GM19397 (cell line): ENCODE measurements around the gene GNB1L.
"Not testable (repeated sequence)": the region's sequence is repeated elsewhere in the genome, so short reads cannot be mapped to it uniquely, and the experiment has no call there.

Experiments
- ATAC-seq: cut with Tn5 transposase; IDR thresholded peaks from one replicate; pipeline ENCODE4 v1.9.1; 2021; ENCODE audit warnings: mild to moderate bottlenecking, moderate library complexity; ENCODE audit not compliant: unreplicated experiment

GNB1L gene

DNA sequence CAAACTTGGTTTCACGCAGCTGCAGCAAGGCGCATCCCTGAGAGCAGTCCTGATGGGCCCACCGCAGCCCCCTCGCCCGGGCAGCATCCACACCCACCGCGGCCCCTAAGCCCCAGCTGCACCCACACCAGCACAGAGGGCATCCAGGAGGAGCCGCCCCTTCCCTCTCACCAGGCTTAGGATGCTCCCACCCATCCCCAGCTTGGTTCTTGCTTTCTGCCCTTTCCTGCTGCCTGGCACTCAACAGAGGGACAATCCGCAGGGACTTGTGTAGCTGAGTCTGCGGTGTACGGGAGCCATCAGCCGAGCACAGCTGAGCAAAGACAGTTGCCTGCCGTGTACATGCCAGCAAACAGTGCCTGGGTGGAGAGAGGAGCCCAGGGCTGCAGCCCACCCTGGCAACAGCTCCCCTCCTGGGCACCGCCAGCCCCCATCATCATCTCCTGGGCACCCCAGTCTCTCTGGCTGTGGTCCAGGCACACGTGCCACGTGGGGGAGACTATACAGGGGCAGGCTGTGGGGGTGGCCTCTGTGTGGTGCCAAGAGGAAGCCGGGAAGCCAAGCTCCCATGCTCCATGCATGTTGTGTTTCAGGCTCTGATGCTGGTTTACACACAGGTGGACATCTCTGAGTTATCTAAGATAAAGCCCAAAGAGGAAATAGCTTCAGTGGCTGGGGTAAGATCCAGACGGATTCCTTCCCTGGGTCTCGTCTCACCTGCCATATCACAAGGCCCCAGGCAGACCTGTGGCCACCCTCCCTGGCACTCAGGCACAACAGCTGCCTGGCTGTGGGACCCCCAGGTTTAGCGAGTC lies 36.0 kb upstream of the GNB1L start:
- ATAC-seq: no peak

DNA sequence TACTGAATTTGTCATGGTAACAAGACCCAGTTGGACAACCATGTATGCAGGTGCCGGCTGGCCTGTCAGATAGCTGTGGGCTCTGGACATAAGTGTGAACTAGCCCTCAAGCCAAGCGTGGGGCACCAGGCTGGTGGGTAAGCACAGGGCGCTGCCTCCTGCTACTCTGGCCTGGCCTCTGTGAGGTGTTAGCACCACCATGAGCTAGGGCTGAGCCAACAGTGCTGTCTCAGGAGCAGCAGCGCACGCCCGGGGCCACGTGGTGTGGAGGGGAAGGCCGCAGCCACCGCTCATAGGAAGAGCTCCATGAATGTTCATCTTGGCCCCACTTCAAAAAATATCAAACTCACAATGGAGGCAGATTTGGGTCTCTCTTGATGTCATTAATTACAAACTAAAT lies 35.3 kb upstream of the GNB1L start:
- ATAC-seq: no peak

DNA sequence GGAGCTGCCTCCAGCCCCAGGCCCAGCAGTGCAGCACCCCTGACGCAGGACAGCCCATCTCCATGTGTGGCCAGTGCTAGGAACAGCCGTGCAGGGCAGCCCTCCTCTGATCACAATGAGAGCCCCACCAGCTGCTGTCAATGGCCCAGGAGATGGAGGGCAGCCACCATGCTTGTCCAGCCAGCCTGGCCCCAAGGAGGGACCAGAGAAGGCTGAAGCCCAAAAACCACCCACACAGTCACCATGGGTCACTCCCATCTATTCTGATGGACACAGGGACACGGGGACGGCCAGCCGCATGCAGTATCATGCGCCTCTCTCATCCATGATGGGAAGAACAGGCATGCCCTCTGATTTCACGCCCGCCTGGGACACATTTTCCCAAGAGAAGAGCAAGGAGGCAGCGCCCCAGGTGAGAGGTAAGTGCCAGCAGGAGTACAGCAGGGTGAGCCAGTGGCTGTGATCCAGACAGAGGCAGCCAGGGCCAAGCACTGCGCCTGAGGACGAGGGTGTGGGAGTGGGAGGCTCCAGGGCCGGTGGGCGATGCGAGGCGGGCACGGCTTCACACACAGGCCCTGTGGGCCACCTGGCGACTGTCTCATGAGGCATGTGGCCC lies 33.6 kb upstream of the GNB1L start:
- ATAC-seq: no peak

GRCh38 chr22:19887256-19887985 lies 32.7 kb upstream of the GNB1L start:
- ATAC-seq: no peak

DNA sequence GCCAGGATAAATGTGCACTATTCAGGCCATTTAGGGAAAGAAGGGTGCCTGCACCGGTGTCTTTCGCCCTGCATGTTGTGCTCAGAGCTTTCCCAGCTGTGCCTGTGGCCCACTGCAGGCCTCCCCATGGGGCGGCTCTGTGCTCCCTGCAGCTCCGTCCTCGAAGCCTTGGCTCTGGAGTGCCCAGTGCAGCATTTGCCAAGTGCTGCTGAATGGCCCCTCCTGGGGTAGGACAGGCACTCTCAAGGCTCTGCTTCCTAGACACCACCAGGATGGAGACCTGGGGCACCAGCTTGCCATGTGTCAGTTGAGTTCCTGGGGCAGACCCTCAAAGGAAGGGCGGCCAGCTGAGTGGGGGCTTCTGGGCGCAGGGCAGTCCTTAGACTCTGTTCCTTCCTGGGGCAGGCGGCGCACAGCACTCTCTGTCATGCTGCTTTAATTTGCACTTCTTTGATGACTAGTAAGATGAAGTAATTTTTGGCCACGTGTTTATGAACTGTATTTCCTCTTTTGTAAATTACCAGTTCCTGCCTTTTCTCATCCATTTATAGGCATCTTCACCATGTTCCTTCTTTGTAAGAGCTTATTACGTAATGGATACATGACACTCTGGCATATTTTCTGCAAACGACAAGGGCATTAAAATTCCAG lies 32.1 kb upstream of the GNB1L start:
- no peak for ATAC-seq

- no peak for ATAC-seq
These were observed 31.3 kb upstream of the GNB1L start for GRCh38 chr22:19885841-19886592.

DNA sequence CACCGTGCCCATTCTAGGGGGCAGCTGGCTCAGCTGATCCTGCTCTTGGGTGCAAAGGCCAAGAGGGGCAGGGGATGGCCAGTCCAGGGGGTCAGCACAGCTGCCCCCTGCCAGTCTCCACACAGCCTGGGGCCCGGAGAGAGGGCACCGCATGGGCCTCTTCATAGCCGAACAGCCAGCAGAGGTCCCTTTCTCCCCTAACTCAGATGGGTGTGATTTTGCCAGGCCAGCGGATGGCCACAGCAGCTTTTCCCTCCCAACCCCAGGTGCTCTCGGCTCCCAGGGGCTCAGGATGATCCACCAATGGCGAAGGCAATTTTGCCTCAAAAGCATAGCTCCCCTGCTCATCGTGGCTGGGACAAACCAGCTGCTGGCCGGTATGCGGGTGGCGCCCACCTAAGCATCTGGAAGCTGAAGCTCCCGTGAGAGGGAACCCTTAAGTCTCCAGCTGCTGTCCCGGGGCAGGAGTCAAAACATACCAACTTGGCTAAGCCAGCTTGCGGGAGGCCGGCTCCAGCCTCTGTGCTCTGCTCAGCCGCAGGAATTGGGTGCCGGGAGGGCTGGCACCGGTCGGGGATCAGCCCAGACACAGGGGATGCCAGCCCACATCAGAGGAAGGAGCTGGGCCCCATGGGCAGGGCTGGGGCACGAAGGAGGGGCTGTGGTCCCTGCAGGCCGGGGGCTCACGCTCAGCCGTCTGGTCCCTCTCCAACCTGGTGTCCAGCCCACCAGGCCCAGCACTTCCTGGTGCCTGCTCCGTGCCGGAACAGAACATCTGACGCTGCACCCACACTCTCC lies 30.5 kb upstream of the GNB1L start:
- ATAC-seq: no peak

DNA sequence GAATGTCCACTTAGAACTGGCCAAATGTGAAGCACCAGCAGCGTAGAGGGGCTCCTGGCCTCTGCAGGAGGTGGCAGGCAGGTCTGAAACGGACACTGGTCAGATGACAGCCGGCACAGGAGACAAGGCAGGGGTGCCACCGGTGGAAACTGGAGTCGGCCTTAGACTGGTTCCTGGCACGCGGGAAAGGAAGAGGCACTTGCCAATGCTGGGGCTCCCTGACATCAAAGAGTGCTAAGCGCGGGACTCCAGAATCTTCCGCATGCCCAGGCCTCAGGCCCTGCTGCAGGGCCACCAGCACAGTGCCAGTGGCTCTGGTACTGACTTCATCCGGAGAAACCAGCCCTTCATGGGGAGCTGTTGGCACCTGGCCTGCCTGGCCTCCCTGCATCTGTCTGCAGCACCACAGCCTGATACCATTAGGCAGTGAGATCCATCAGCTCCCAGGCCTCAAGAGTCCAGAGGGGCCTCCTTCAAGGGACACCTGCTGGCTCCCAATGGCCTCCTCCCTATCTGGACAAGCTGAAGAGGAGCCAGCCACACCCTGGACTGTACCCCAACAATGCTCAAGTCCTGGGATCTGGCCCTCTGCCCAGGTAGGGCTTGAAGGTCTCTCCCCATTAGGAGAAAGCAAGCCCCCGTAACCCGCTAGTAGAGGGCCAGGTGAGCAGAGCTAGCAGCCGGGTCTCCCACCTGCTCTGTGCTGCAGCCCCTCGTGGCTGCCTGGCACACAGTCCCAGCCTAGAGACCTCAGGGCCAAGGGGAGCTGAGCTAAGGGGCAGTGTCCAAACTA lies 29.7 kb upstream of the GNB1L start:
- ATAC-seq: no peak

DNA sequence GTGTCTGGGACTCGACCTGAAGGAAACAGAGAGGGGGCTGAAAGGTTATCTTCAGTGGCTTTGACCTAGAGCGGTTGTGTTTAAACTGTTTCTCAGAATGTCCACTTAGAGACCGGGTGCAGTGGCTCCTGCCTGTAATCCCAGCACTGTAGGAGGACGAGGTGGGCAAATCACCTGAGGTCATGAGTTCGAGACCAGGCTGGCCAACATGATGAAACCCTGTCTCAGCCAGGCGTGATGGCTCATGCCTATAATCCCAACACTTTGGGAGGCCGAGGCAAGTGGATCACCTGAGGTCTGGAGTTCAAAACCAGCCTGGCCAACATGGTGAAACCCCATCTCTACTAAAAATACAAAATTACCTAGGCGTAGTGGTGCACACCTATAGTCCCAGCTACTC lies 28.8 kb upstream of the GNB1L start:
- ATAC-seq: not testable (repeated sequence)

DNA sequence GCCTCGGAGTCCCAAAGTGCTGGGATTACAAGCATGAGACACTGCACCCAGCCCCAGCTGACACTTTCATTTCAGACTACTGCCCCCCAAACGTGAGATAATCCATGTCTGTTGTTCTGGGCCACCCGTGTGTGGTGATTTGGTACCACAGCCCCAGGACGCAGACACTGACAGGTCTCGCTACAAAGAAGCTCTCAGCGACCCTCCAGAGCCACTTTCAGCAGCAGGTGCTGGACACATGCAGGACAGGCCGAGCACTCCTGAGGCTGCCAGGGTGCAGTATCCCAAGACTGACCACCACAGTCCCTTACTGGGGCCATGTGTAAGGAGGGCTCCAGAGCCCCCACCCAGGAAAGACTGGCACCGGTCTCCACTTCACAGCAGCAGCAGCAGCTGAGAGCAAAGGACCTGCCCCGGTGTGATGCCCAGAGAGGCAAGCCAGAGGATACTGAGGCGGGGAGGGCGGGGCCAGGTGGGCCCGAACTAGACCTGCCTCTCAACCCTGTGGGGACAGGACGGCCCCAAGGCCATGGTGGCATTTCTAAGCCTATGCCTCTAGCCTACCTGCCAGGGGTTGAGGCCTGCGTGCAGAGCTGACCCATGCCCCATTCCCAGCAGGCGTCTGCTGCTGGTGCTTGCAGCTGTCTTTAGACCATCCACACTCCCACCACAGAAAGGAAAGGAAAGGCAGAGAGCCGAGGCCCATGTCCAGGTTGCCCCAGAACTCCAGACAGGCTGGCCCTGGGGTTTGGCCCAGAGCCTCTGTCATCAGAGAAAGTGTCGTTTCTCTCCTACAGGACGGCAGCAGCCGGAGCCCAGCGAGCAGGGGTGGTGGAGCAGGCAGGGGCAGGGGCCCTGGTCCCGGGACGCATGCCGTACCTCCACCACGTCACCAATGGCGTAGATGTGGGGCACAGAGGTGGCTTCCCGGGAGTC lies 28.0 kb upstream of the GNB1L start:
- ATAC-seq: no peak

GRCh38 chr22:19880786-19881569 lies 26.3 kb upstream of the GNB1L start:
- ATAC-seq: no peak

DNA sequence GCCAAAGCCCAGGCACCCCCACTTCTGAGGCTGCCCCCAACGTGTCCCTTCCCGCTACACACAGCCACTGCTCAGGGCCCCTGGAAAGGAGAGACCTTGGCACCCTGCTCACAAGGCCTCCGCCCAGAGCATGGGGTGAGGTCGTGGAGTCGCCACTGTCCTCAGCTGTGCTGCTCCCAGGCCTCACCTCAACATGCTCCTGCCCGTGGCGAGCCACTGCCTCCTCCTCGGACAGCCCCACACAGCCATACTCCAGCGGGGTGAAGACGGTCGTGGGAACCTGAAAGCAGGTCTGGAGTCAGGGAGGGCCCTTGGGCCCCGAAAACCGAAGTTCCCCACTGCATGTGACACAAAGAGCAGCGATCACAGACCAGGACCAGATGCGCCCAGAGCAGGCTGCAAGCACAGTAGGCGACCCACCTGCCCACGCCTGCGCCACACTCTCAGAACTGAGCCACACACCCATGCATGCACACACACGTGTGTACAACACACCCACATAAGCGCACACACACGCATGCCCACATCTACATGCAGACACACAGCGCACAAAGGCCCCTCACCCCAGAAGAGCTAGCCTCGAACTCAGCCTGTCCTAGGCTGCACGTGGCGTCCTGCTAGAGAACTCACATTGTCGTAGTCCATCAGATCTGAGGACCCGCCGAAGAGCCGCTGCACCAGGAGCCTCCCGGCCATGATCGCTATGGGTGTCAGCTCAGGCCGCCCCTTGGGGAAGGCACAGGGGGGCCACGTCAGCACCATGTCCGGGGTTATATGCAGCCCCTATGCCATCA lies 25.5 kb upstream of the GNB1L start:
- ATAC-seq: no peak

DNA sequence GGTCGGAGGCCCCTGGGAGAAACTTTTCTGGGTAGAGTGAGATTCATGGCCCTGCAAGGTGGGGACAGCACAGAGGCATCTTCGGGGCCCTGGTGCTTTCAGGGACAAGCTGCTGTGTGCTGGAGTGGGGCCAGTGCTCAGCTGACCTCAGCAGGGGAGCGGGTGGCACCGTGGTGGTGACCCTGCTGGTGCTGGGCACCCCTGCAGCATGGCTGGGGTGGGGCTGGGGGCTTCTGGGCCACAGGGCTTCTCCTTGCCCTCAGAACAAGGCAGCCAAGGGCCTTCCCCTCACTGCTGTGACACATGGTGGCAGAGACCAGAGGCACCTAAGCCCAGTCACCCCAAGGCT lies 24.9 kb upstream of the GNB1L start:
- no peak for ATAC-seq

- ATAC-seq: no peak
These were observed 24.5 kb upstream of the GNB1L start for GRCh38 chr22:19879246-19879570.

- no peak for ATAC-seq
These were observed 24.0 kb upstream of the GNB1L start for GRCh38 chr22:19878461-19879245.
